ENCODE data around the gene RTN1. TPM values are rescaled to one million over a fixed set of nuclear protein-coding genes. Genes with fewer than 3 reads are reported as not detected.

RTN1 gene
- 0.09 and 0.11 TPM in 2 replicates for total RNA-seq

GRCh38 chr14:59870277-59871165, at the start of gene RTN1:
TSS of gene RTN1 (minus strand) at chr14:59870776. CDS start at chr14:59870630, 146 bp downstream.

GRCh38 chr14:59919570-59920377, 49.2 kb upstream of the RTN1 start, which contains the start of gene LRRC9:
TSS of gene LRRC9 (plus strand) at chr14:59920144.

GRCh38 chr14:59576332-59577294, 294.0 kb downstream of the RTN1 start, which contains the start of gene CCDC175:
TSS of gene CCDC175 (minus strand) at chr14:59576812. CDS start at chr14:59576775, 37 bp downstream.

Other genes starting within 250 kb of the RTN1 start
- gene LRRC9, start 49.4 kb upstream of the RTN1 start, total RNA-seq: not detected in 2 replicates
- gene PCNX4, start 221.1 kb upstream of the RTN1 start, total RNA-seq: 56.9 and 66.5 TPM in 2 replicates